GM21367 (cell line): ENCODE measurements around the gene ACOXL.

Source experiments
- ATAC-seq: cut with Tn5 transposase; IDR thresholded peaks from one replicate; pipeline ENCODE4 v1.9.1; 2021; ENCODE audit not compliant: unreplicated experiment

ACOXL gene

DNA sequence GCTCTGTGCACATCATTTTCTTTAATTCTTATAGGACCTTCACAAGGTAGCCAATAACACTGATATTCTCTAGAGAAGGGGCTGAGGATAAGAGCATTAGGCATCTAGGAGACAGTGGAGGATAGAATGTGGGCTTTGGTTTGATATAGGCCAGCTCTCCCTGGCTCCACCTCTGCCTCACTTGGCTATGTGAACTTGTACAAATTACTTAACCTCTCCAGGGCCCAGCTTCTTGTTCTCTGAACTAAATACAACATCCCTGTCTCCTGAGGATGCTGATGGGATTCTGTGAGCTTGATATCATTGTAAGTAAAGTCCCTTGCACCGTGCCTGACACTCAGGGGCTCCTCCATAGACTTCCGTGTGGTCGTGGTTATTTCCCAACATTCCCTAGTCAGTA is 87.3 kb downstream of the ACOXL start:
- no peak for ATAC-seq

DNA sequence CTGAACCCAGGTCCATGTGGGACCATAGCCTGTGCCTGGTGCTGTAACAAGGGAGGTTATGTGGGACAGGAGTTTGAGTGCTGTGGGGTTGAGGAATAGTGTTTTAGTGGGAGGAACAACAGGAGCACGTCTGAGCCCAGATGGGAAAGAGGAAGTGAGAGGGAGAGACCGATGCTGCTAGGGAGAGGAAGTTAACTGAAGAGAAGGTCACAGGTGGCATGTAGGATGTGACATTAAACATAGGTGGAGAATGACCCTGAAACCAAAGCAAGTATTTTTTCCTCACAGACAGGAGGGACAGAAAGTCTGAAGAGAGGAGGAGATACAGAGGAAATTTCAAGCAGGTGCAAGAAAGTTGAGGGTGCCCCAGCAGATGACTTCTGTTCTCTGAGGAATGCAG is 87.8 kb downstream of the ACOXL start:
- no peak for ATAC-seq

DNA sequence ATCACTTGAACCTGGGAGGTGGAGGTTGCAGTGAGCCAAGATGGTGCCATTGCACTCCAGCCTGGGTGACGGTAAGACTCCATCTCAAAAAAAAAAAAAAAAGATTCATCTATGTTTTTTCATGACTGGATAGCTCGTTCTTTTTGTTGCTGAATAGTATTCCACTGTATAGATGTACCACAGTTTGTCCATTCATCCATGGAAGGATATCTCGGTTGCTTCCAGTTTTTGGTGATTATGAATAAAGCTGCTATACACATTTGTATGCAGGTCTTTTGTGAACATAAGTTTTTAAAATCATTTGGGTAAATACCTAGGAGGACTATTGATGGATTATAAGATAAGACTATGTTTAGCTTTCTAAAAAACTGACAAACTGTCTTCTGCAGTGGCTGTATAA is 90.8 kb downstream of the ACOXL start:
- ATAC-seq, result no peak

DNA sequence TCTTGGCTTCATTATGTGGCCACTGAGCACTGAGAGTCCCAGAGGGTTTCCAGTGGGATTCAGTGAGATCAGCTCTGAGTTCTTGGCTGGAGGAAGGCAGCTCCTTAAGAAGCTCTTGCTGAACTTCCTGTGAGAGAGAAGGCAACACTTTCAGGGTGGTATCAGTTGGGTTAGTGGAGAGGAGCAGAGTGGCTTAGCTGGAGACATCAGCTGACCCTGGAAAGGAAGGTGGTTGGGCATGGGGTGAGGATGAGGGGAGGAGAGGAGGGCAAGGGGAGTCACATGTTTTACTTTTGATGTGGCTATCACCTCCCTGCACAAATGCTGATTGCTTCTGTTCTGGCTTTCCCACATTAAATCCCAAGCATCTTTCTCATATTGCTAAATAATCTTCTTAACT is 95.1 kb downstream of the ACOXL start:
- ATAC-seq, result no peak

DNA sequence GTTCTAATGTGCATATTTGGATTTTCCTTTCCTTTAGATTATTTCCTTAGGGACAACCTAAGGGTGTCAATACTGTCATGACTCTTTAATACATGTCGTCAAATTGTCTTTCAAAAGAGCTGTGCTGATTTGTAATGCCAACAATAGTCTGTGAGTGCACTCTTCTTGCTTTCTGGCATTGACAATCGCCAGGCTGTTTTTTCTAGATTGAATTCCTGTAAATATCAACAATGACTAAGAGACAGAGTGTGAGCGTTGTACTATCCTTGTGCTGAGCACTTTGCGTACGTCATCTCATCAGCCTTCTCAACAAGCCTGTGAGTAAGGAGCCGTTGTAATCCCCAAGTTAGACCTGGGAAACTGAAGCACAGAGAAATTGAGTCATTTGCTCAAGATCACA is 96.0 kb downstream of the ACOXL start:
- no peak for ATAC-seq

DNA sequence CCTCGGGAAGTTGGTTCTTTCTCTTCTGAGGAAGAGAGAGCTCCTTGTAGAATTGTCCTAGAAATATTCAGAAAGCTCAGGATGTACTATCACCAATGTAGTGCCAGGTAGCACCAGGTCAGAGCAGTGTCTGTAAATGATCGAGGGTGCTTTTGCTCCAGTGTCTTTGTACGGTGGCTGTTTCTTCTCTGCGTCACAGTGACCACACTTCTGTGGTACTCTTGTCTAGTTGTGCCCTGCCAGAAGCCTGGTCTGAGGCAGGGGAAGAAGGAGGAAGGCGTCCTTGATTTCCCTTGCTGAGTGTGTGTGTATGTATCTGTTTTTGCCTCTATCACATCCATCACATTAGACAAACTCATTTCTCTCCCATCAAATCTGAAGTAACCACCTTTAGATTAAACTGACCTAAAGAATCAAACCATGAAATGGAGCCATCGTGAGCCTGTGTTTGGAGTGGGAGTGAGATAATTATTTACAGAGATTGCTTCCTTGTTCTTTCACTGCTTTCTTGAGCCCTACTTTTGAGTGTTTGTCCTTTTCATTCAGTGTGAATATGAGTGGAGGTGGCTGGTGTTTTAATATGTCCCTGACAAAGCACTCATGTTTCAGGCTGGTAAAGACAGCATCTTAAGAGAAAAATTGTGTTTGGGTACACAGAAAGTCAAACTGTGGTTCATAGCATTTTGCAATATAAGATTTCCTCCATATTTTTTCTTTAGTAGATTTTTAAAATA is 97.2 kb downstream of the ACOXL start:
- ATAC-seq, result no peak

DNA sequence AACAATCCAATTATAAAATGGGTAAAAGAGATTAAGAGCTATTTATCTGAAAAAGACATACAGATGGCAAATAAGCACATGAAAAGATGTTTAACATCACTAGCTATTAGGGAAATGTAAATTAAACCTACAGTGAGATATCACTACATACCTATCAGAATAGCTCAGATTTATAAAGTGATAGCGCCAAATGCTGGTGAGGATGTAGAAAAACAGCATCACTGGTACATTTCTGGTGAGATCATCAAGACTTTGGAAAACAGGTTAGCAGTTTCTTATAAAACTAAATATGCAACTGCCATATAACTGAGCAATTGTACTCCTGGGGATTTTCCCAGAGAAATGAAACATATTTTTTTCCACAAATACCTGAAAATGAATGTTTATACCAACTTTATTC is 100.4 kb downstream of the ACOXL start:
- ATAC-seq, result no peak

DNA sequence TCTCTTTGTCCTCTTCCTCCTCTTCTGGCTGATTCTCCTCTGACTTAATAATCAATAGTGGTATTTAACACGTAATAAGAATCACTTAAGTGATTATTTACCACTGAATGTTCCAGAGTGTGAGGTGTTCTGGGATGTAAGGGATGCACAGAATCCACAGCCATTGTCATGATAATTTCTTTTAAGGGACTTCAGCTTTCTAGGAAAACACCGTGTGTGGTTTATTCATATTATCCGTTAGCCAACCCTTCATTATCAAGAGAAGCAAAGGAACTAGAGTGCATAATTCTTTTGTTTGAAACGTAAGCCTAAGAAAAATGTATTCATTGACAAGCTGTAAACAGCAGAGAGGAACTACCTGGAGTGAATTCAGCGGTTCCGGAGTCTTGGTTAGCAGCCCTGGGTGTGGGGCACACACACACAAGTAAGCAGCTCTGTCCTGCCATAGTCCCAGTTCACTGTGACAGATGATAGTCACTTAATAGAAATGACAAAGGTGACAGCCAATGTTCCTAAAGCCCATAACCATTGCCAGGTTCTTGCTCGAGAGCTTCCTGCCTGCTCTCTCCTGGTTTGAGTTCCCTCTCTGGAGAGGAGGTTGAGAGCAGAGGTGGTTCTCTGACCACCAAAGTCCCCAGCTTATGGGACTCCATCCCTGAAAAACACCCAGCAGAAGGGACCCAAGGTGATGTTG is 101.9 kb downstream of the ACOXL start:
- ATAC-seq, result no peak

DNA sequence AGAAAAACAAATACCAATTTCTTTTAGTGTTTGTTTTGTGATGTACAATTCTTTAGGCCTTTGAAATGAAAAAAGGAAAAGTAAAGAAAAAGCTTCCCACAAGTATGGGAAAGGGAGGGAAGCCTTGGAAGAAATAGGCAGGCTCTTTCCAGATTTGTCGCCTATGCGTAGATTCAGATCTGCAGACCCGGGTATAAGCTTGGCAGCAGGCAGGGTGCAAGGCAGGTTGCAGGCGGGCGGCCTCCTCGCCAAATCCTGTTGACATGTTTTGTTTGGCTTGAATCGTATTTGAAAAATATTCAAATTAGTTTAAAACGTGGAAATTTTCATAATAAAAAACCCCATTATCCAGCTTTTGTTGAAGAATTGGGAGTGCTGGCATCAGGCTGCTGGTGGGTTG is 104.3 kb downstream of the ACOXL start:
- no peak for ATAC-seq

DNA sequence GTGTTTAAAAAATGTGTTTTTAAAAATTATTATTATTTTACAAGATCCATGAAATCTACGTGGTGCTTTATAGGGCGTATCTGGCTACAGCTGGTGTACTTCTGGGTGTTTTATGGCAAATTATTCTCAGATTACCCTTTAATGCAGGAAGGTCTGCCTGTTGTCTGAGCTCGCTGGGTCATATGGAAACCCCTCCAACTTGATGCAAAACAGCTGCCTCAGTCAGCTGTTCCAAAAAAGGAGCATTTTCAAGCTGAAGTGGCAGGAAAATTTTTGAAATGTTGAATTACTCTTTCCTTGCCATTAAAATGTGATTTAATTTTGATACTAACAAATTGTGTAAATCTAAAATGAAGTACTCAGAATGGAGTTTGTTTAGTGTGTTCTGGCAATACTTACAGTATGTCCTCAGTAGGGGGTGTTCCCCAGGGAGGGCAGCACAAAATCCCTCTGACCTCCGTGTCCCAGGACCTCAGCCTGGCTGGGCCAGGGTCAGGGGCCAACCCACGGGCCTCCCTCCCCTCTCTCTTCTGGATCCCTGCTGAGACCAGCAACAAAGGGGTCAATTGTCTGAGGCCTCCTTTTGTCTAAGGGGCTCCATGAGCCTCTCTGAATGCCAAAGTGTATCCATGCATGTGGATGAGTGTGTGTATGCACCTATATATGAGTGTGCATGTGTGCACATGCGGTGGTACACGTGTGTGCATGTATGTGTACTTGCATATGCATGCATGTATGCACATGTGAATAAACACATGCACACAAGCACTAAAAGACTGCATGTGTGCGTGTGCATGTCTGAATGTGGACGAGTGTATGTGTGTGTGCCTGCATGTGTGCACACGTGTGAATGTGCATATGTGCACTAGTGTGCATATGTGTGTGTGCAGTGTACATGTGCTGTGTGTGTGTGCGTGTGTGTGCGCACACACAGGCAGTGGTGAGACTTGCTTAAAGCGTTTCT is 105.4 kb downstream of the ACOXL start:
- no peak for ATAC-seq

DNA sequence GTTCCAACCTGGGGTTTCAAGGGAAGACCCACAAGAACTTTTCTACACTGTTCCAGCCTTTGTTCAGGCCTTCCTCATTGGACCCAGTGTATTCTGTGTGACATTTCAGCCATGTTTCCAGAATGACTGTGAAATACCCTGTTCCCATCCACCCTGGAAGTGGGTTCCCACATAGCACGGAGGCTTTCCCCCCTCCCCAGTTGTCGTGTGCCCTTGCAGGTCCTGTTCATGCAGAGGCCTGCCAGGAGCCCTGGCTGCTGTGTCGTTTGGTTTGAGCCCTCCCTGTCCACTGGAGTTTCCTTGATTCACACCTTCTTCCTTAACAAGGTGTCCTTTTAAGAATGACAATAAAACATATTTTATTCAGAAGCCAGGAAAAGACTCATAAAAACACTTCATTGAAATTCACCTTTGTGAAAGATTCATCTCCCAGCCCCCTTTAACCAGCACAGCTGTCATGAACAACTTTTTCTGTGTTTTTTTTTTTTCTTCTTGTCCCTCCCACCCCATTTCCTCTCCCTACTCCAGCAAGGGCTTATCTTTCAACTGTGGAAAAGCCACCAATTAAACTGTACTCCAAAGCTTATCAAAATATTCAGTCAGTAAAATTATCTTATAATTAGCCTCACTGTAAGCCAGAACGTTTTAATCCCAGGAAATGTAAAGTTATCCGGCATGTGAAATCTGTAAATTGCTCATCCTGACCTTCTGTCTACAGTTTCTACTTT is 106.4 kb downstream of the ACOXL start:
- ATAC-seq, result no peak

DNA sequence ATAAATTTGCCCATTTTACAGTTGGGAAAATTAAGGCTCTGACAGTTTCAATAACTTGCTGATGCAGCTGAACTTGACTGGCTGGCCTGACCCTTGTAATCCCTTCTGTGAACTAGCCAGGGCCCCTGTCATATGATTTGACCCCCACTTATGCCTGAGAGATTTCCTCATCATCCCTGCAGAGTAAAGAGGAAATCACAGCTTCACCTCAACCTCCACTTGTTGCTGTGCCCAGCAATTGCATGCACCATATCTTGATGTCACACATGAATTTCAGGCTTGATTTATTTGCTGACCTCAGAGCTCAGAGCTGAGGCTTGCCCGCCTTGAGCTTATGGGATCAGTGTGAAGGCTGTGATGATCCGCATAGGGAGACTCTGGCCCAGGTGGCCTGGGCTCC is 108.1 kb downstream of the ACOXL start:
- no peak for ATAC-seq

DNA sequence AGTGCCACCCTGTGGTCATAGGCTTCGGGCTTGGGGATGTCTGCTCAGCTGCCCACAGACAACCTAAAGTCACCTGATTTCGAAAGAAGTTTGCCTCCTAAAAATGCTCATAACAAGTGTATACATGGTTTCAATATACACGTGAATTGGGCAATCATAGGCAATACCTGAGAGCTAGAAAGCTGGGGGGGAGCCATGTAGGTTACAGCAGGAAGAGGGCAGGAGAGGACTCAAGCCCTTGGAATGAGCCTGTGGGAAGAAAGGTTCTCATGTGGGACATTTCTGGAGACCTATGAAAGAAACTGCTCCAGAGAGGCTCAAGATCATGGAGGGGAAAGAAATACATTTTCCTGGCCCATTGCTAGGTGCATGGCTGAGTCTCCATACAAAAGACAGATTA is 109.7 kb downstream of the ACOXL start:
- no peak for ATAC-seq

DNA sequence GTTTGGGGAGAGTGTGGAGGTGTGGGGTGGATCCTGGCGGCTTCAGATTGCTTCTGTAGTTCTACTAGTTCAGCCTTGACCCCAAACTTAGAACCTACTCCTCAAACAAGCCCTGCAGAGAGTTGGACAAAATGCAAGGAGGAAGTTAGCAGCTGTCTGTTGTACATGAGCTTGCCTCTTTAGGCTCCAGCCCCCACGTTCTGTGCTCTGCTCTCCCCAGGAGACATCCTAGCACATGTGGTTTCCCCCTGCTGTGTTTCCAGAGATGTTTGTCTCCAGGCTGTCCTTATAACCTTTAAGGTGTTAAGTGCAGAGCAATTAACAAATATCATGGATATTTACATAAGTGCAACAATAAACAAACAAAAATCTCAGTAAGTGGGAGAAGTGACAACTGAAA is 111.1 kb downstream of the ACOXL start:
- no peak for ATAC-seq

DNA sequence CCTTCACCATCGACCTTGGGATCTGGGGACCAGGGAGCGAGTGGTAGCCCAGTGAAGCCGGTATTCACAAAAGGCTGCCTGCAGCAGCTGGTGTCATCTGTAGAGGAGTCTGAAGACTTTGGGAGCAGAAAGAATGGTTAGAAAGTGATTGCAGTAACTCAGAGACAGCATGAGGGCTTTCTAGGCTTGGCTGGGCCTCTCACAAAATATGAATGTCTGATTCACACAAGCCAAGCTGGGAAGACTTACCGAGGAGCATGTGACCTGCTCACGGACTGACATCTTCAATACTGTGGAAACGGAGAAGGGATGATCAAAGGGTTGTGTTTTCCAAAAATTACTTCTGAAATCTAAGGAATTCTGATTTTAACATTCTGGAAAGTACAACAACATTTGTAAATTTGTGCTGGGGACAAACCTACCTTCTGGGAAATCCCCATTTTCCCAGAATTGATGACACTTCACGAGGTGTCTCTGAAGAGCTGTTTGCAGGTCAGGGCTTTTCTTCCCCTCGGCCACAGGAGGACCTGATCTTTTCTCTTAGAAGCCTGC is 111.7 kb downstream of the ACOXL start:
- ATAC-seq, result no peak

DNA sequence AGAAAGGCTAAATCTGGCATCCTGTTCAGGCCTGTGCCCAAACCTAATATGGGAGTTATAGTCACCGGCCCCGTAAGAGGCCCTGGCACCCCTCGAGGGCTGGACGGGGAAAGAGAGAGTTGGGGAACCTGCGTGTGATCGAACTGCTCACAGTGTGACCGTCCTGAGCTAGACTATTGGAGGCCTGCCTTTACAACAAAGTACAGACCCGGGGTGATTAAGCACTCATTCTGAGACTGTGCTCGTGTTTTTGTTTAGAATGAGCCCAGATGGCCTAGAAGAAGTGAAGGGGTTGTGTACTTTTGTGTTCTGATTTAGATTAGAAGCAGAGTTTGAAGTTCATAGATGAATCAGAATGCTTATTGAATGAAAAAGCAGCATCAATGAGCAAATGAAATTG is 115.3 kb downstream of the ACOXL start:
- ATAC-seq, result no peak

DNA sequence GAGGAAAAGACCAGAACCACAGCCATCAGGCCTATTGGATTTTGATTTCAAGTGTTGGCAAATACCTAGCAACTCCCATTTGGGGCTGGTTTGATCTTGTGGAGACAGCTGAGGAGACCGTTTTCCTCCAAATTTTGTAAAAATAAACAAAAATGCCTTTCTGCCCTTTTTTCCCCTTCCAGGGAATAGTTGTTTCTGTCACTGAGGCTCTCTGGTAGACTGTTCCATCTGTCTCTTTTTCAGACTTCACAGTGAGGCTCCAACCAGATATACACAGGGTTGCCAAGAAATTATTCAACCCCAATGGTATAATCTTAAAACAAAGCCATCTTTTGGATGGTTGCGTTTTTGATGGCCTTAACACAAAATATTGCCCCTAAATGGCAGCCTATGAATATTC is 115.7 kb downstream of the ACOXL start:
- no peak for ATAC-seq

DNA sequence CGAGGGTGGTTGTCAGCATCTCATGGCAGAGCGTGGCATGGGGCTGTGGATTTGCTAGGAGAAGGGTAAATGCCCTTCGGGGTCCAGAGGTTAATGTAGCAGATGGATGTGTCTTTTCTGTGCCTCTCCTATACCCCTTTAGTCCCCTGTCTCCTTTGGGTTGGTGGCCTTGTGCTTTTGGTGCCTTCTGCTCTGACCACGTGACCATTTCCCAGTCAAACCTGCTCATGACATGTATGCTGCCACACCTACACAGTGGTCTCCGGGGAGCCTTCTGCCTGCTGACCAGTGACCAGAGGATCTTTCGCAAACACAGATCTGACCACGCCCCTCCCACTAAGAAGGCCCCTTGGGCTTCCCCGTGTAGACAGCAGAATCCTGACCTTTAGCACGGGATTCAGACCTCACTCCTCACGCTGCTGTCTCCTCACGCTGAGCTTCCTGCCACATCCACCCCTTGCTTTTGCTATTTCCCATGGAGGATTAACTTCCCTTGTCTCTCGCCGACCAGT is 116.2 kb downstream of the ACOXL start:
- no peak for ATAC-seq

DNA sequence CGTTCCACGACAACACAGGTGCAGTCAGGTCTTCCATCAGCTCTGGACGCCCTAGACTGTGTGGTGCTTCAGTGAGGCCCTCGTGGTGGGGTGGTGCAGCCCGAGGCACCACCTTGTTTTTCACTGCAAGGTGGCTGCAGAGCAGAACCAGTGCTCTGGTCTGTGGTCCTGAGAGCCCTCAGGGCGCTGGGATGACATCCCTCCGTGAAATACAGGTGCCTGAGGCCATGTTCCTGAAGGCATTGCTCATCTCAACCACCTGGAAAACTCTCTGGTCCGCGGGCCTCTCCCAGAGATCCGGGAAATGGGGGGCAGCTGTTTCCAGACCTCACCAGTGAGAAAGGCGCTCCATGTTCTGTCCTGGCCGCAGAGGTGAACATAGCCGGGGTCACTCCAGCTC is 119.2 kb downstream of the ACOXL start:
- no peak for ATAC-seq

DNA sequence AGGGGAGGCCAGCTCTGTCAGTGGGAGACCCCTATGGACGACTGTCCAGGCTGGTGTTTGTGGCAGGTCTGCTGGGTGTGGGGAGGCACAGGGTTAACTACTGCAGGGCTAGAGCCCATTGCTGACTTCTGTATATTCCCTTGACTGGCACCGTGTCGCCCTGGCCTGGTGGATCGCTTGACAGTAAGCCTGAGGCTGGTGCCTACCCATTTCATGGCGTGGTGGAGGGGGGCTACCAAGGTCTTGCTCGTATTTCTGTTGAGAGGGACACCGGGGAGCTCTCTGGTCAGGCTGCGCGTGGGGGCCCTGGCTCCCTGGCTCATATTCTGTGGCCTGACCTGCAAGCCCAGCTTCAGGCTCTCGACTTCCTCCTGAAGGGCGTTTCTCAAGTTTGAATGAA is 119.7 kb downstream of the ACOXL start:
- ATAC-seq, result no peak
